GM12874 (cell line): Measurements from ENCODE around the gene KREMEN1.

Experiments
- CTCF ChIP-seq: IDR thresholded peaks from 2 replicates; pipeline ENCODE4 v1.5.1; 2011; ENCODE audit warnings: low read depth, mild to moderate bottlenecking, control low read depth, low read length, moderate library complexity; ENCODE audit not compliant: insufficient read depth

The KREMEN1 gene

GRCh38 chr22:29157759-29158535, 85.1 kb downstream of the KREMEN1 start:
- no peak for TF ChIP-seq CTCF

DNA sequence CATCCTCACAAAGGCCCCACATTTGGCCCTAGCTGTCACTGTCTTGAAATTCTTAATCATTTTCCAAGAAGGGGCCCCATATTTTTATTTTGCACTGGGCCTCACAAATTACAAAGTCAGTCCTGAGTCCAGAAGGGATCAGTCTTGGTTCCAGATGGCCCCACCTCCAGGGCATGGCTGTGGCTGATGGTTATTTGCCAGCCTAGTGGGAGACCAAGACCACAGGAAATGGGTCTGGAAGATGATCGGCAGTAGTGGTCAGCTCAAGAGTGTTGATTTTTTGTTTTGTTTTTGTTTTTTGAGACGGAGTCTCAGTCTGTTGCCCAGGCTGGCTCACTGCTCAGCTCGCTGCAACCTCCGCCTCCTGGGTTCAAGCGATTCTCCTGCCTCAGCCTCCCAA, 85.7 kb downstream of the KREMEN1 start:
- TF ChIP-seq CTCF, result no peak

GRCh38 chr22:29163808-29164207, 91.0 kb downstream of the KREMEN1 start:
- TF ChIP-seq CTCF, result no peak

DNA sequence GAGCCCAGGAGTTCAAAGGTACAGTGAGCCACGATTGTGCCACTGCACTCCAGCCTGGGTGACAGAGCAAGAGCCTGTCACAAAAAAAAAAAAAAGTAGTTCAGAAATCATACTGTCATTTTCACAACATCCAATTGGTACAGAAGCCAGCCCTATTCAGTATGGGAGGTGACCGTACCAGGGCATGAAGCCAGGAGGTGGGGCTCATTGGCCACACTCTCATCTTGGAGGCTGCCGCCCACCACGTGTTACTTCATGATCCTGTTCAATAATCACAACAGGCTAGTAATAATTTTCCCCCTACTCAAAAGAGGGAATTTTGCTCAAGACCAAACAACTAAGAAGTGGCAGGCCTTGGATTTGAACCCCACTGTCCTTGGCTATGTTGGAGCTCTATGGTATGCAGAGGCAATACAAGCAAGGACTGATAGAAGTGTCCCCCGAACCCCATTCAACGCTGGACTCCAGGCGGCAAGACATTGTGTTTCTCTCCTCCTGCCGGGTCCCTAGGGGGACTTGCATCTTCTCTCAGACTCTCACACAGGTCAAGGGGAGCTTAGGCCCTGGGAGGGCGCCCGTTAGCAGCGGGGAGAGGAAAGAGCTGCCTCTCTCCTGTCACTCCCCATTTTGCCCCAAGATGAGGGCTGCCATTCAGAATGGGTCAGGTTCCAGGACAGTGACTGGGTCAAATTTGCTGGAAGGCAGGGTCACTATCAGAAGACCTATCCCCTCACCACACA, 92.7 kb downstream of the KREMEN1 start:
- no peak for TF ChIP-seq CTCF

DNA sequence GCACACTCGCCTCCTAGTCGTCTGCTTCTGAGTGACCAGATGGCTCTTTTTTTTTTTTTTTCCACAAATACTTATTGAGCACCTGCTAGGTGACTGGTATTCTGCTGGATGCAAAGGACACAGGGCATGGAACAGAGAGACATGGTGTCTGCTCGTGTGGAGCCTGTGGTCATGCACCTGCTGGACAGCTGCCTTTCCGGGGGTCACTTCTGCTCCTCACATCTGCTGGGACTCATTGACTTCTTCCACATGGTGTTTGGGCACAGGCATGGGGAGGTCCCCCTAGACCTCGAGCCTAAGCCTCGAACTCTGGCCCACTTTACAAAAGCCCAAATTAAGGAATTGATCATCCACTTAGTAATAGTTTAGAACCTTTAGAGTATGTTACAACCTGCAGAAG, 93.3 kb downstream of the KREMEN1 start:
- TF ChIP-seq CTCF, result no peak

GRCh38 chr22:29167032-29167911, 94.4 kb downstream of the KREMEN1 start:
- no peak for TF ChIP-seq CTCF

GRCh38 chr22:29171721-29172120, 98.9 kb downstream of the KREMEN1 start:
- TF ChIP-seq CTCF, result no peak
